CD4-positive, CD25-positive, alpha-beta regulatory T cell (primary cell): Measurements from ENCODE around the gene RHAG. TPM values are rescaled to one million over a fixed set of nuclear protein-coding genes. Genes with fewer than 3 reads are reported as not detected.
"Not testable (repeated sequence)": the region's sequence is repeated elsewhere in the genome, so short reads cannot be mapped to it uniquely, and the experiment has no call there.

Experiments
- ATAC-seq, 2 donors: fragments of 150-1000 bp; cut with Tn5 transposase; one replicate each; pipeline ENCODE4 v1.10.0; 2021; ENCODE audit warnings: low read depth in 2 of 2, moderate number of reproducible peaks in 2 of 2, moderate library complexity in 1 of 2
- DNase-seq, 3 donors: peaks; one replicate each; pipeline versions ENCODE4 v3.0.0 to v3.0.0-alpha.2; 2012 to 2022; ENCODE audit warnings: mixed read lengths in 1 of 3
- H3K27ac ChIP-seq: one replicate; pipeline ENCODE4 v1.7.0; 2013; ENCODE audit warnings: mild to moderate bottlenecking, low read length; ENCODE audit not compliant: insufficient read depth, poor library complexity, severe bottlenecking
- H3K27me3 ChIP-seq: one replicate; pipeline ENCODE4 v1.7.0; 2013; ENCODE audit warnings: low read length; ENCODE audit not compliant: control insufficient read depth, insufficient read depth
- H3K36me3 ChIP-seq: one replicate; pipeline ENCODE4 v1.7.0; 2013; ENCODE audit warnings: mild to moderate bottlenecking, low read length, moderate library complexity; ENCODE audit not compliant: control insufficient read depth, insufficient read depth
- H3K4me1 ChIP-seq: 2 replicates; pipeline ENCODE4 v1.7.0; 2013; ENCODE audit warnings: mild to moderate bottlenecking, low read length; ENCODE audit not compliant: insufficient read depth, control insufficient read depth, poor library complexity, severe bottlenecking
- H3K4me3 ChIP-seq: one replicate; pipeline ENCODE4 v1.7.0; 2013; ENCODE audit warnings: low read depth, mild to moderate bottlenecking, low read length, moderate library complexity
- H3K9me3 ChIP-seq, 2 experiments: 1 replicate in 1 of 2; 2 replicates in 1 of 2; pipeline ENCODE4 v1.7.0; 2013; ENCODE audit warnings: low read length in 2 of 2, mild to moderate bottlenecking in 1 of 2, moderate library complexity in 1 of 2; ENCODE audit not compliant: control insufficient read depth in 2 of 2
- H3K27ac Mint-ChIP-seq, 3 donors: one replicate each; pipeline ENCODE4 v1.8.0; 2020 to 2022; ENCODE audit warnings: mild to moderate bottlenecking in 3 of 3, mixed read lengths in 3 of 3, moderate library complexity in 2 of 3
- H3K27me3 Mint-ChIP-seq: one replicate; pipeline ENCODE4 v1.8.0; 2022; ENCODE audit warnings: mild to moderate bottlenecking, mixed read lengths
- H3K36me3 Mint-ChIP-seq: one replicate; pipeline ENCODE4 v1.8.0; 2020; ENCODE audit warnings: mixed read lengths
- H3K4me1 Mint-ChIP-seq, 4 donors: one replicate each; pipeline ENCODE4 v1.8.0; 2020 to 2022; ENCODE audit warnings: mixed read lengths in 4 of 4, mild to moderate bottlenecking in 1 of 4
- H3K4me3 Mint-ChIP-seq, 4 donors: one replicate each; pipeline ENCODE4 v1.8.0; 2020 to 2022; ENCODE audit warnings: mild to moderate bottlenecking in 4 of 4, mixed read lengths in 4 of 4, moderate library complexity in 3 of 4
- H3K9me3 Mint-ChIP-seq, 7 donors: one replicate each; pipeline ENCODE4 v1.8.0; 2020 to 2022; ENCODE audit warnings: mixed read lengths in 7 of 7, mild to moderate bottlenecking in 3 of 7, moderate library complexity in 2 of 7
- polyA plus RNA-seq, 4 donors: library from polyadenylated mRNA; unstranded; fragments of 300-500 nt; fragmentation: Illumina TruSeq; gene quantifications; one replicate each; pipeline ENCODE4 v1.2.3, GENCODE V29; 2021
- total RNA-seq: library from RNA; stranded (reverse); gene quantifications from one replicate; pipeline ENCODE4 v1.2.3, GENCODE V29; 2022

Gene RHAG
- total and polyA plus RNA-seq, 5 donors from 2014 or later = not detected

GRCh38 chr6:49635480-49635879 is 1.2 kb downstream of the RHAG start:
- H3K9me3 Mint-ChIP-seq = peaks cover 0 to 2% (median 0%) of the 10 kb centered on the region in 7 donors
- no peaks in the 10 kb centered on the region for H3K27me3 Mint-ChIP-seq
- H3K27ac ChIP-seq = no peak overlapping the region
- no peaks in the 10 kb centered on the region for H3K36me3 ChIP-seq
- H3K9me3 ChIP-seq = no peaks in the 10 kb centered on the region
- no peak overlapping the region for H3K4me3 ChIP-seq
- DNase-seq (no peak), ATAC-seq (no peak)
- H3K27ac Mint-ChIP-seq = no peak overlapping the region
- H3K4me3 Mint-ChIP-seq = no peak overlapping the region
- H3K4me1 Mint-ChIP-seq = no peaks in the 10 kb centered on the region
- H3K4me1 ChIP-seq = no peaks in the 10 kb centered on the region
- H3K36me3 Mint-ChIP-seq = no peaks in the 10 kb centered on the region
- no peaks in the 10 kb centered on the region for H3K27me3 ChIP-seq

GRCh38 chr6:49634836-49635218 is 1.8 kb downstream of the RHAG start:
- Mint-ChIP-seq H3K9me3 (peaks cover 0 to 3% (median 0%) of the 10 kb centered on the region in 7 donors), H3K4me1 (no peaks in the 10 kb centered on the region), H3K27me3 (no peaks in the 10 kb centered on the region), H3K36me3 (no peaks in the 10 kb centered on the region), H3K27ac (no peak overlapping the region), H3K4me3 (no peak overlapping the region)
- Histone ChIP-seq H3K27me3 (no peaks in the 10 kb centered on the region), H3K27ac (no peak overlapping the region), H3K4me3 (no peak overlapping the region), H3K9me3 (no peaks in the 10 kb centered on the region), H3K4me1 (no peaks in the 10 kb centered on the region), H3K36me3 (no peaks in the 10 kb centered on the region)
- DNase-seq (no peak), ATAC-seq (no peak)

GRCh38 chr6:49634092-49634835 is 2.4 kb downstream of the RHAG start:
- H3K9me3 Mint-ChIP-seq = peaks cover 0 to 3% (median 0%) of the 10 kb centered on the region in 7 donors
- H3K9me3 ChIP-seq = no peaks in the 10 kb centered on the region
- H3K27ac Mint-ChIP-seq = no peak overlapping the region
- no peak overlapping the region for H3K27ac ChIP-seq
- H3K4me1 ChIP-seq = no peaks in the 10 kb centered on the region
- H3K4me3 Mint-ChIP-seq = no peak overlapping the region
- H3K27me3 ChIP-seq = no peaks in the 10 kb centered on the region
- ATAC-seq (no peak), DNase-seq (no peak)
- H3K36me3 ChIP-seq = no peaks in the 10 kb centered on the region
- H3K27me3 Mint-ChIP-seq = no peaks in the 10 kb centered on the region
- no peak overlapping the region for H3K4me3 ChIP-seq
- no peaks in the 10 kb centered on the region for H3K36me3 Mint-ChIP-seq
- H3K4me1 Mint-ChIP-seq = no peaks in the 10 kb centered on the region

- DNase-seq = no peak
- H3K4me3 ChIP-seq = no peak overlapping the region
- no peaks in the 10 kb centered on the region for H3K36me3 ChIP-seq
- no peaks in the 10 kb centered on the region for H3K9me3 ChIP-seq
- H3K27me3 ChIP-seq = no peaks in the 10 kb centered on the region
- H3K27ac ChIP-seq = no peak overlapping the region
- ATAC-seq = no peak
- H3K4me1 ChIP-seq = no peaks in the 10 kb centered on the region
- H3K27ac Mint-ChIP-seq = no peak overlapping the region
- peaks cover 0 to 3% (median 0%) of the 10 kb centered on the region in 7 donors for H3K9me3 Mint-ChIP-seq
- no peaks in the 10 kb centered on the region for H3K36me3 Mint-ChIP-seq
- no peaks in the 10 kb centered on the region for H3K4me1 Mint-ChIP-seq
- no peaks in the 10 kb centered on the region for H3K27me3 Mint-ChIP-seq
- no peak overlapping the region for H3K4me3 Mint-ChIP-seq
Observed at GRCh38 chr6:49633541-49633940, 3.1 kb downstream of the RHAG start.

- Histone ChIP-seq H3K9me3 (no peaks in the 10 kb centered on the region), H3K27ac (no peak overlapping the region), H3K27me3 (no peaks in the 10 kb centered on the region), H3K36me3 (no peaks in the 10 kb centered on the region), H3K4me3 (no peak overlapping the region), H3K4me1 (no peaks in the 10 kb centered on the region)
- DNase-seq (no peak), ATAC-seq (no peak)
- Mint-ChIP-seq H3K27ac (no peak overlapping the region), H3K36me3 (no peaks in the 10 kb centered on the region), H3K4me1 (no peaks in the 10 kb centered on the region), H3K4me3 (no peak overlapping the region), H3K9me3 (peaks cover 0 to 3% (median 0%) of the 10 kb centered on the region in 7 donors), H3K27me3 (no peaks in the 10 kb centered on the region)
Observed at GRCh38 chr6:49632727-49633126, 3.9 kb downstream of the RHAG start.

- H3K9me3 ChIP-seq, DNase-seq, H3K4me3 Mint-ChIP-seq, H3K36me3 ChIP-seq, H3K9me3 Mint-ChIP-seq, H3K4me3 ChIP-seq, ATAC-seq, H3K27ac ChIP-seq, H3K27me3 ChIP-seq, H3K4me1 Mint-ChIP-seq, H3K27ac Mint-ChIP-seq, H3K36me3 Mint-ChIP-seq, H3K4me1 ChIP-seq, H3K27me3 Mint-ChIP-seq: not testable (repeated sequence)
Observed at GRCh38 chr6:49629485-49630088, 7.1 kb downstream of the RHAG start.

- ATAC-seq = no peak
- no peak for DNase-seq
- H3K27ac ChIP-seq = no peak overlapping the region
- H3K36me3 ChIP-seq = no peaks in the 10 kb centered on the region
- Mint-ChIP-seq H3K27me3 (no peaks in the 10 kb centered on the region), H3K4me1 (no peaks in the 10 kb centered on the region), H3K36me3 (no peaks in the 10 kb centered on the region), H3K9me3 (peaks cover 0 to 4% (median 0%) of the 10 kb centered on the region in 7 donors), H3K4me3 (no peak overlapping the region), H3K27ac (no peak overlapping the region)
- H3K4me1 ChIP-seq = no peaks in the 10 kb centered on the region
- H3K27me3 ChIP-seq = no peaks in the 10 kb centered on the region
- H3K9me3 ChIP-seq = no peaks in the 10 kb centered on the region
- no peak overlapping the region for H3K4me3 ChIP-seq
Observed at GRCh38 chr6:49626811-49627210, 9.8 kb downstream of the RHAG start.

GRCh38 chr6:49618257-49618656 is 18.4 kb downstream of the RHAG start:
- H3K4me1 Mint-ChIP-seq = no peaks in the 10 kb centered on the region
- no peaks in the 10 kb centered on the region for H3K27me3 ChIP-seq
- no peak overlapping the region for H3K4me3 ChIP-seq
- no peaks in the 10 kb centered on the region for H3K27me3 Mint-ChIP-seq
- no peaks in the 10 kb centered on the region for H3K36me3 ChIP-seq
- H3K27ac ChIP-seq = no peak overlapping the region
- ATAC-seq (no peak), DNase-seq (no peak)
- no peaks in the 10 kb centered on the region for H3K36me3 Mint-ChIP-seq
- H3K9me3 Mint-ChIP-seq = peaks cover 0 to 4% (median 0%) of the 10 kb centered on the region in 7 donors
- no peak overlapping the region for H3K27ac Mint-ChIP-seq
- no peaks in the 10 kb centered on the region for H3K4me1 ChIP-seq
- no peak overlapping the region for H3K4me3 Mint-ChIP-seq
- H3K9me3 ChIP-seq = no peaks in the 10 kb centered on the region
